ENCODE measurements around the gene H19. TPM values are rescaled to one million over a fixed set of nuclear protein-coding genes. Genes with fewer than 3 reads are reported as not detected.

The H19 gene
- total and polyA plus RNA-seq, 2 donors (not counting 1 experiment from before 2014, with no cell fraction given): 1.8 to 8.9 TPM

DNA sequence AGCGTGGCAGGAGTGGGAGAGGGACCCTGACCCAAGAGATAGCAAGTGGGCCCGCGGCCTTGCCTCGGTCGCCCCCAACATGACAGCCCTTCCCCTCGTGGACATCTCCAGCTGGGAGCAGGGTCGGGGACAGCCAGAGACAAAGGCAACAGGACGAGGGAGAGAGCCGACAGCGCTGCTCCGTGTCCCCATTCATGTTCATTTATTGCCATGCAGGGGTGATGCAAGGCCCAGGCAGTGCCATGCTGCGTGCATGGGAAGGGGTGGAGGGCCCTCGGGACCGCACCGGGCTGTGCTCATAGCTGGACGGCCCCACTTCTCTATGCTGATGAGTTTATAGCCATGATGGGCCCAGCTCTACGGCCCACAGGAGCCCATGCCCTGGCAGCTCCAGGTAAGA lies 37.9 kb downstream of the H19 start:
- no peaks in the 10 kb centered on the region for H3K27me3 ChIP-seq (ENCODE audit: control insufficient read depth, insufficient read depth, low read length)
- H3K4me1 ChIP-seq (ENCODE audit: control insufficient read depth, extremely low read depth, insufficient read depth, low read length): no peaks in the 10 kb centered on the region
- no peak overlapping the region for H3K4me3 ChIP-seq (replicated peaks in 1 of 4; ENCODE audit: control extremely low read depth in 1 of 4, insufficient read depth in 1 of 4, low read depth in 3 of 4, low read length in 4 of 4)
- TF ChIP-seq, protein P1, sequence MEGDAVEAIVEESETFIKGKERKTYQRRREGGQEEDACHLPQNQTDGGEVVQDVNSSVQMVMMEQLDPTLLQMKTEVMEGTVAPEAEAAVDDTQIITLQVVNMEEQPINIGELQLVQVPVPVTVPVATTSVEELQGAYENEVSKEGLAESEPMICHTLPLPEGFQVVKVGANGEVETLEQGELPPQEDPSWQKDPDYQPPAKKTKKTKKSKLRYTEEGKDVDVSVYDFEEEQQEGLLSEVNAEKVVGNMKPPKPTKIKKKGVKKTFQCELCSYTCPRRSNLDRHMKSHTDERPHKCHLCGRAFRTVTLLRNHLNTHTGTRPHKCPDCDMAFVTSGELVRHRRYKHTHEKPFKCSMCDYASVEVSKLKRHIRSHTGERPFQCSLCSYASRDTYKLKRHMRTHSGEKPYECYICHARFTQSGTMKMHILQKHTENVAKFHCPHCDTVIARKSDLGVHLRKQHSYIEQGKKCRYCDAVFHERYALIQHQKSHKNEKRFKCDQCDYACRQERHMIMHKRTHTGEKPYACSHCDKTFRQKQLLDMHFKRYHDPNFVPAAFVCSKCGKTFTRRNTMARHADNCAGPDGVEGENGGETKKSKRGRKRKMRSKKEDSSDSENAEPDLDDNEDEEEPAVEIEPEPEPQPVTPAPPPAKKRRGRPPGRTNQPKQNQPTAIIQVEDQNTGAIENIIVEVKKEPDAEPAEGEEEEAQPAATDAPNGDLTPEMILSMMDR (conservative IDR thresholded peaks at IDR 0.05 in 1 of 2, IDR thresholded peaks at IDR 0.05 in 1 of 2; ENCODE audit: low read depth in 1 of 2, low read length in 2 of 2): no peak
- no peak for TF ChIP-seq EZH2 (IDR thresholded peaks at IDR 0.05; ENCODE audit: low read length, missing control alignments)
- H3K9me3 ChIP-seq (ENCODE audit: control insufficient read depth, insufficient read depth, low read depth, low read length): no peaks in the 10 kb centered on the region
- no peak overlapping the region for H2AFZ ChIP-seq (ENCODE audit: low read length)
- H3K79me2 ChIP-seq (ENCODE audit: control insufficient read depth, insufficient read depth, low read length): no peaks in the 10 kb centered on the region
- no peaks in the 10 kb centered on the region for H4K20me1 ChIP-seq (ENCODE audit: control insufficient read depth, extremely low read depth, insufficient read depth, low read length)
- no peaks in the 10 kb centered on the region for H3K36me3 ChIP-seq (ENCODE audit: control insufficient read depth, insufficient read depth, low read length)
- no peak overlapping the region for H3K9ac ChIP-seq (ENCODE audit: insufficient read depth, low read length)
- no peak overlapping the region for H3K4me2 ChIP-seq (ENCODE audit: extremely low read depth, insufficient read depth, low read length)
- DNase-seq (ENCODE audit: low read depth in 2 of 2): no peak
- H3K27ac ChIP-seq (ENCODE audit: insufficient read depth, low read length): no peak overlapping the region

DNA sequence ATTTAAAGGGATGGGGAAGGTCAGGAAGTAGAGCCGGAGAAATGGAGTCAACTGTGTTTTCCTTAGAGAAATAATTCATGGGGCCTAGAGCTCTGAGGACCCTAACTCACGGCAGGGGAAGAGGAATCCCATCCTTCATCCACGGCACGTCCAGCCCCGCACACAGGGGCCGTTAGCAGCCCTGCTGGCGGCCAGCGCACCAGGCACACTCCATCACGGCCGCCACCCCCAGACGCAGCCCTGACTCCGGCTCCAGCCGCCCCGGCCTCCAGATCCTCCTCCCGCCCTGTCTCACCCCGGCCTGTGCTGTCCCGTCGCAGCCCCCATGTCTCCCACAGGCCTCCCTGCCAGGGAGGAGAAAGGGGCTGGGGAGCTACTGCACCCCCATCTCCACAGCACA lies 39.3 kb downstream of the H19 start:
- TF ChIP-seq, protein P1 (conservative IDR thresholded peaks at IDR 0.05 in 1 of 2, IDR thresholded peaks at IDR 0.05 in 1 of 2; ENCODE audit: low read depth in 1 of 2, low read length in 2 of 2): no peak
- no peak for TF ChIP-seq EZH2 (IDR thresholded peaks at IDR 0.05; ENCODE audit: low read length, missing control alignments)
- Histone ChIP-seq H3K79me2 (ENCODE audit: control insufficient read depth, insufficient read depth, low read length) (no peaks in the 10 kb centered on the region), H3K4me3 (replicated peaks in 1 of 4; ENCODE audit: control extremely low read depth in 1 of 4, insufficient read depth in 1 of 4, low read depth in 3 of 4, low read length in 4 of 4) (no peak overlapping the region), H3K27ac (ENCODE audit: insufficient read depth, low read length) (no peak overlapping the region), H3K4me2 (ENCODE audit: extremely low read depth, insufficient read depth, low read length) (no peak overlapping the region), H3K4me1 (ENCODE audit: control insufficient read depth, extremely low read depth, insufficient read depth, low read length) (no peaks in the 10 kb centered on the region), H3K27me3 (ENCODE audit: control insufficient read depth, insufficient read depth, low read length) (no peaks in the 10 kb centered on the region), H3K9me3 (ENCODE audit: control insufficient read depth, insufficient read depth, low read depth, low read length) (no peaks in the 10 kb centered on the region), H3K9ac (ENCODE audit: insufficient read depth, low read length) (no peak overlapping the region), H3K36me3 (ENCODE audit: control insufficient read depth, insufficient read depth, low read length) (no peaks in the 10 kb centered on the region), H2AFZ (ENCODE audit: low read length) (no peak overlapping the region), H4K20me1 (ENCODE audit: control insufficient read depth, extremely low read depth, insufficient read depth, low read length) (no peaks in the 10 kb centered on the region)
- no peak for DNase-seq (ENCODE audit: low read depth in 2 of 2)

DNA sequence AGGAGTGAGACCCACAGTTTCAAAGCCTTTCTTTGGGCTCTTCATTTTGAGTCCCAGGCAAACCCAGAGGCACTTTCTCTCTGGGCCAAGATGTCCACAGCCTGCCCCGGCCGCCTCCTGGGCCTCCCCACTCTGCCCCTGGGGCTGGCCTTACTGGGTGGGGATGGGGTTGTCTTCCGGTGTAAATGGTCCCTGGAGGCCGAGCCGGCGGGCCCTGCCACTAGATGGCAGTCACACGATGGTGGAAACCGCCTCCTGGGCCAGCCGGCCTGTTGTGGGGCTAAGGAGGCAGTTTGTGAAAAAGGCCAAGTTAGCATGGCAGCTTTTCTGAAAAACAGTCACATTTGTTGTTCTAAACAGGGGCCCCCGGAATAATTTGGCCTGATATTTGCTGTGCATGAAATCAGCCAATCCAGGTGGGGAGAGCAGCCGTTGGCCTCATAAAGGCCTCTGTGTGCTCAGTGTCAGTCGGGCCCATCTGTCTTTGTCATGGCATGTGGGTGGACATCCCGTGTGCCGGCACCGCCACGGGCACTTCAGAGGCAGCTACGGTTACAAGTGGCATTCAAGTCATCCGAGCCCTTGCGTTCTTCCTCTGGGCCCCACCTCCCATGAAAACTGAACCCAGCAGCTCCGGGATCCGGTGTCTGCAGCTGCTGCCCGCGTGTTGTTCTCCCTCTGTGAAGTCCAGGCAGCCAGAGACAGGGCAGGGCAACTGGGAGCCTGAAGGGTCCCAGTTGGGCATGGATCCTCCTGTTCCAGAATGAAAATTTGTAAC lies 44.0 kb downstream of the H19 start:
- Histone ChIP-seq H3K27ac (ENCODE audit: insufficient read depth, low read length) (no peak overlapping the region), H2AFZ (ENCODE audit: low read length) (no peak overlapping the region), H3K4me2 (ENCODE audit: extremely low read depth, insufficient read depth, low read length) (no peak overlapping the region), H3K9ac (ENCODE audit: insufficient read depth, low read length) (no peak overlapping the region), H3K27me3 (ENCODE audit: control insufficient read depth, insufficient read depth, low read length) (no peaks in the 10 kb centered on the region), H3K36me3 (ENCODE audit: control insufficient read depth, insufficient read depth, low read length) (no peaks in the 10 kb centered on the region), H3K4me3 (replicated peaks in 1 of 4; ENCODE audit: control extremely low read depth in 1 of 4, insufficient read depth in 1 of 4, low read depth in 3 of 4, low read length in 4 of 4) (no peak overlapping the region), H4K20me1 (ENCODE audit: control insufficient read depth, extremely low read depth, insufficient read depth, low read length) (no peaks in the 10 kb centered on the region), H3K79me2 (ENCODE audit: control insufficient read depth, insufficient read depth, low read length) (no peaks in the 10 kb centered on the region), H3K4me1 (ENCODE audit: control insufficient read depth, extremely low read depth, insufficient read depth, low read length) (no peaks in the 10 kb centered on the region), H3K9me3 (ENCODE audit: control insufficient read depth, insufficient read depth, low read depth, low read length) (no peaks in the 10 kb centered on the region)
- no peak for DNase-seq (ENCODE audit: low read depth in 2 of 2)
- no peak for TF ChIP-seq EZH2 (IDR thresholded peaks at IDR 0.05; ENCODE audit: low read length, missing control alignments)
- TF ChIP-seq, protein P1 (conservative IDR thresholded peaks at IDR 0.05 in 1 of 2, IDR thresholded peaks at IDR 0.05 in 1 of 2; ENCODE audit: low read depth in 1 of 2, low read length in 2 of 2): no peak
